DND-41 (cell line): Measurements from ENCODE around the gene ZNF184.

ENCODE experiments used
- ATAC-seq: fragments of 200-7000 bp; cut with Tn5 transposase; 3 replicates; pipeline ENCODE4 v1.9.1; 2021; ENCODE audit warnings: low read depth; ENCODE audit not compliant: insufficient read depth
- DNase-seq: peaks from one replicate; pipeline ENCODE4 v3.0.0-alpha.2; 2020
- H2AFZ ChIP-seq: 2 replicates; pipeline ENCODE4 v1.6.0; 2012; ENCODE audit warnings: low read depth, low read length
- H3K27ac ChIP-seq: 2 replicates; pipeline ENCODE4 v1.5.1; 2012; ENCODE audit warnings: low read length, inconsistent platforms
- H3K27me3 ChIP-seq: fragments of 200-600 bp; sonication (generic); 2 replicates; pipeline ENCODE4 v1.6.0; 2012; ENCODE audit warnings: low read length, mild to moderate bottlenecking, inconsistent platforms; ENCODE audit not compliant: insufficient read depth, poor library complexity
- H3K36me3 ChIP-seq: 2 replicates; pipeline ENCODE4 v1.5.1; 2012; ENCODE audit warnings: low read length, inconsistent platforms; ENCODE audit not compliant: insufficient read depth
- H3K4me1 ChIP-seq: 2 replicates; pipeline ENCODE4 v1.5.1; 2012; ENCODE audit warnings: mild to moderate bottlenecking, low read length; ENCODE audit not compliant: insufficient read depth
- H3K4me2 ChIP-seq: 2 replicates; pipeline ENCODE4 v1.6.0; 2012; ENCODE audit warnings: mild to moderate bottlenecking, moderate library complexity, low read length, inconsistent platforms; ENCODE audit not compliant: insufficient read depth
- H3K4me3 ChIP-seq, 2 experiments: fragments of 200-600 bp in 1 of 2; shearing (Covaris generic) in 1 of 2; 2 replicates each; pipeline ENCODE4 v1.5.1; 2012 to 2016; ENCODE audit warnings: inconsistent platforms in 2 of 2, low read length in 2 of 2, mild to moderate bottlenecking in 2 of 2, low read depth in 1 of 2, moderate library complexity in 1 of 2
- H3K79me2 ChIP-seq: 2 replicates; pipeline ENCODE4 v1.6.0; 2012; ENCODE audit warnings: low read length, inconsistent platforms; ENCODE audit not compliant: insufficient read depth
- H3K9ac ChIP-seq: 2 replicates; pipeline ENCODE4 v1.6.0; 2012; ENCODE audit warnings: low read depth, mild to moderate bottlenecking, inconsistent platforms, low read length, moderate library complexity
- H3K9me3 ChIP-seq: 2 replicates; pipeline ENCODE4 v1.5.1; 2012; ENCODE audit warnings: low read length, moderate library complexity, mild to moderate bottlenecking, inconsistent platforms; ENCODE audit not compliant: insufficient read depth, severe bottlenecking
- H4K20me1 ChIP-seq: 2 replicates; pipeline ENCODE4 v1.6.0; 2012; ENCODE audit warnings: low read length; ENCODE audit not compliant: insufficient read depth
- EZH2 ChIP-seq: IDR thresholded peaks from 3 replicates; pipeline ENCODE4 v1.6.1; 2012; ENCODE audit warnings: borderline replicate concordance, low read depth, mild to moderate bottlenecking, moderate library complexity, low read length, inconsistent platforms; ENCODE audit not compliant: severe bottlenecking
- TF ChIP-seq, protein P1 (sequence below): IDR thresholded peaks from 2 replicates; pipeline ENCODE4 v1.5.1; 2012; ENCODE audit warnings: borderline replicate concordance, low read length, moderate library complexity, mild to moderate bottlenecking; ENCODE audit not compliant: poor library complexity, severe bottlenecking; ENCODE audit errors: extremely low read depth

Gene ZNF184

GRCh38 chr6:27471365-27472115 is 1.4 kb downstream of the ZNF184 start:
- H3K79me2 ChIP-seq: peaks cover 70% of the 10 kb centered on the region
- DNase-seq: no peak
- peak overlapping the region; percentile 98 for H3K27ac ChIP-seq
- TF ChIP-seq EZH2: no peak
- TF ChIP-seq, protein P1, sequence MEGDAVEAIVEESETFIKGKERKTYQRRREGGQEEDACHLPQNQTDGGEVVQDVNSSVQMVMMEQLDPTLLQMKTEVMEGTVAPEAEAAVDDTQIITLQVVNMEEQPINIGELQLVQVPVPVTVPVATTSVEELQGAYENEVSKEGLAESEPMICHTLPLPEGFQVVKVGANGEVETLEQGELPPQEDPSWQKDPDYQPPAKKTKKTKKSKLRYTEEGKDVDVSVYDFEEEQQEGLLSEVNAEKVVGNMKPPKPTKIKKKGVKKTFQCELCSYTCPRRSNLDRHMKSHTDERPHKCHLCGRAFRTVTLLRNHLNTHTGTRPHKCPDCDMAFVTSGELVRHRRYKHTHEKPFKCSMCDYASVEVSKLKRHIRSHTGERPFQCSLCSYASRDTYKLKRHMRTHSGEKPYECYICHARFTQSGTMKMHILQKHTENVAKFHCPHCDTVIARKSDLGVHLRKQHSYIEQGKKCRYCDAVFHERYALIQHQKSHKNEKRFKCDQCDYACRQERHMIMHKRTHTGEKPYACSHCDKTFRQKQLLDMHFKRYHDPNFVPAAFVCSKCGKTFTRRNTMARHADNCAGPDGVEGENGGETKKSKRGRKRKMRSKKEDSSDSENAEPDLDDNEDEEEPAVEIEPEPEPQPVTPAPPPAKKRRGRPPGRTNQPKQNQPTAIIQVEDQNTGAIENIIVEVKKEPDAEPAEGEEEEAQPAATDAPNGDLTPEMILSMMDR: no peak
- H3K4me1 ChIP-seq: peaks cover 52% of the 10 kb centered on the region
- H3K9ac ChIP-seq: peak overlapping the region; percentile 75
- no peak overlapping the region for H2AFZ ChIP-seq
- ATAC-seq: no peak
- peak overlapping the region; percentile 81 for H3K4me2 ChIP-seq
- H3K4me3 ChIP-seq: peak overlapping the region; percentile 67 to 86
- H3K27me3 ChIP-seq: no peaks in the 10 kb centered on the region
- H4K20me1 ChIP-seq: peaks cover 11% of the 10 kb centered on the region; the same call in 1 of the 2 replicates
- peaks cover 45% of the 10 kb centered on the region for H3K36me3 ChIP-seq
- H3K9me3 ChIP-seq: no peaks in the 10 kb centered on the region

DNA sequence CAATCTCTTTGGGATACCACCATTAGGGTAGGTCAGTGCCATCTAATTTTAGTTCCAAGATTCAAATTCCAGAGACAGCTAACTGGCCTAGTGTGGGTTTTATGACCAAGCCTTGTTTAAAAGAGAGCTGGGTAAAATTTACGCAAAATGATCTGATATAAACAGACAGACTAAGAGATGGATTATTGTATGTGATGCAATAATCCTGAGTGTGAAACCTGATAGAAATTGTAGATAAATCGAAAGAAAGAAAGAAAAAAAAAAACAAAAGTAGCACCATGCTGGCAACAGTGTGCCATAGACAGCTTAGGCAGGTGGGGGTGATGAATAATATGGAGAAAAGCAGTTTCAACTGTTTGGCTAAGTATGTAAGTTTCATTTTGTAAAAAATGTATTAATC is 2.9 kb downstream of the ZNF184 start:
- Histone ChIP-seq H3K4me2 (peak overlapping the region; percentile 81), H3K4me1 (peaks cover 52% of the 10 kb centered on the region), H3K36me3 (peaks cover 59% of the 10 kb centered on the region), H3K9me3 (peaks cover 2% of the 10 kb centered on the region), H3K27me3 (no peaks in the 10 kb centered on the region), H3K27ac (no peak overlapping the region), H3K79me2 (peaks cover 84% of the 10 kb centered on the region), H4K20me1 (peaks cover 11% of the 10 kb centered on the region; the same call in 1 of the 2 replicates), H3K4me3 (peak overlapping the region in 1 of 2 experiments; percentile 86; a peak in 2 of 4 replicates), H3K9ac (no peak overlapping the region; the same call in 1 of the 2 replicates), H2AFZ (no peak overlapping the region)
- TF ChIP-seq, protein P1: no peak
- no peak for TF ChIP-seq EZH2
- ATAC-seq (no peak), DNase-seq (no peak)

DNA sequence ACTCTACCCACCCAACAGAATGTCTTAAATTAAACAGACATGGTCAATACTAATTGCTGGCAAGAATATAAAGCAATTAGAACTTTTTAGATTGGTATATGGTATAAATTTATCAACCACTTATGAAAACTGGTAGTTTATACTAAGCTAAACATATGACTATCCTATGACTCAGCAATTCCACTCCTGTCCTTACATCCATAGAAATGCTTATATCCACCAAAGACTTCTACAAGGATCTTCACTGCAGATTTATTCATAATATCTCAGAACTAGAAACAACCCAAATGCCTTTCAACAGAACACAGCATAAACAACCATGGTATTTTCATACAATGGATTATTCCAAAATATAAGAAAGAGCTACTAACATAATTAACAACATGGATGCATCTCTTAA is 4.6 kb downstream of the ZNF184 start:
- H3K9me3 ChIP-seq: peaks cover 12% of the 10 kb centered on the region
- DNase-seq (no peak), ATAC-seq (no peak)
- H3K4me2 ChIP-seq: peak overlapping the region; percentile 81
- peak overlapping the region; percentile 16; the same call in 1 of the 2 replicates for H3K9ac ChIP-seq
- peaks cover 48% of the 10 kb centered on the region for H3K4me1 ChIP-seq
- TF ChIP-seq, protein P1: no peak
- no peak for TF ChIP-seq EZH2
- peak overlapping the region in 1 of 2 experiments; percentile 86; a peak in 1 of 4 replicates for H3K4me3 ChIP-seq
- H3K36me3 ChIP-seq: peaks cover 76% of the 10 kb centered on the region
- no peak overlapping the region for H2AFZ ChIP-seq
- peaks cover 11% of the 10 kb centered on the region; the same call in 1 of the 2 replicates for H4K20me1 ChIP-seq
- peaks cover 97% of the 10 kb centered on the region for H3K79me2 ChIP-seq
- no peaks in the 10 kb centered on the region for H3K27me3 ChIP-seq
- H3K27ac ChIP-seq: no peak overlapping the region
